Activated CD8-positive, alpha-beta memory T cell treated with anti-CD3 and anti-CD28 coated beads for 48 hours (primary cell): ENCODE data around the gene MSI2.

Source experiments
- DNase-seq, 3 experiments: peaks; one replicate each; pipeline ENCODE4 v3.0.0-alpha.2; 2020; ENCODE audit warnings: low read depth in 2 of 3, low spot score in 2 of 3

MSI2 gene

GRCh38 chr17:57626520-57627210, 370.3 kb downstream of the MSI2 start:
- DNase-seq: no peak

- DNase-seq: no peak
Measured at GRCh38 chr17:57627591-57627990, 371.3 kb downstream of the MSI2 start.

GRCh38 chr17:57628421-57628820, 372.1 kb downstream of the MSI2 start:
- no peak for DNase-seq

GRCh38 chr17:57629470-57629869, 373.1 kb downstream of the MSI2 start:
- DNase-seq: no peak

- no peak for DNase-seq
Measured at GRCh38 chr17:57629886-57630285, 373.6 kb downstream of the MSI2 start.

- no peak for DNase-seq
Measured at GRCh38 chr17:57630736-57631135, 374.4 kb downstream of the MSI2 start.

- no peak for DNase-seq
Measured at GRCh38 chr17:57631871-57632270, 375.5 kb downstream of the MSI2 start.

GRCh38 chr17:57632294-57632693, 376.0 kb downstream of the MSI2 start:
- DNase-seq: no peak

GRCh38 chr17:57633236-57633635, 376.9 kb downstream of the MSI2 start:
- no peak for DNase-seq

- no peak for DNase-seq
Measured at GRCh38 chr17:57634713-57635465, 378.6 kb downstream of the MSI2 start.

- no peak for DNase-seq
Measured at GRCh38 chr17:57636274-57636673, 380.0 kb downstream of the MSI2 start.

- DNase-seq: no peak
Measured at GRCh38 chr17:57636985-57637665, 380.8 kb downstream of the MSI2 start.

GRCh38 chr17:57637666-57638010, 381.3 kb downstream of the MSI2 start:
- DNase-seq: no peak

GRCh38 chr17:57638284-57638683, 382.0 kb downstream of the MSI2 start:
- DNase-seq: no peak

- DNase-seq: no peak
Measured at GRCh38 chr17:57639381-57639780, 383.1 kb downstream of the MSI2 start.

GRCh38 chr17:57640079-57640478, 383.8 kb downstream of the MSI2 start:
- no peak for DNase-seq

- no peak for DNase-seq
Measured at GRCh38 chr17:57641761-57642160, 385.4 kb downstream of the MSI2 start.

GRCh38 chr17:57643062-57643461, 386.7 kb downstream of the MSI2 start:
- DNase-seq: no peak

GRCh38 chr17:57644326-57644725, 388.0 kb downstream of the MSI2 start:
- DNase-seq: no peak

- DNase-seq: no peak
Measured at GRCh38 chr17:57645950-57646665, 389.8 kb downstream of the MSI2 start.

- no peak for DNase-seq
Measured at GRCh38 chr17:57648720-57649119, 392.4 kb downstream of the MSI2 start.

- no peak for DNase-seq
Measured at GRCh38 chr17:57649191-57649590, 392.9 kb downstream of the MSI2 start.
